HG03575 (cell line): Measurements from ENCODE around the gene PARL.
A peak's percentile ranks its signal among the peaks of the same experiment; 100 is the strongest.

Experiments used
- ATAC-seq: cut with Tn5 transposase; IDR thresholded peaks from one replicate; pipeline ENCODE4 v1.9.1; 2021; ENCODE audit not compliant: unreplicated experiment, insufficient number of reproducible peaks, low FRiP score; ENCODE audit errors: extremely low read depth

PARL gene

GRCh38 chr3:183884427-183885296 is at the start of gene PARL:
PARL (minus strand) TSS chr3:183884880; CDS start chr3:183884846, 34 bp downstream.
- peak; percentile 96 for ATAC-seq

- ATAC-seq: no peak
Measured at GRCh38 chr3:183933160-183933559, 48.5 kb upstream of the PARL start.

DNA sequence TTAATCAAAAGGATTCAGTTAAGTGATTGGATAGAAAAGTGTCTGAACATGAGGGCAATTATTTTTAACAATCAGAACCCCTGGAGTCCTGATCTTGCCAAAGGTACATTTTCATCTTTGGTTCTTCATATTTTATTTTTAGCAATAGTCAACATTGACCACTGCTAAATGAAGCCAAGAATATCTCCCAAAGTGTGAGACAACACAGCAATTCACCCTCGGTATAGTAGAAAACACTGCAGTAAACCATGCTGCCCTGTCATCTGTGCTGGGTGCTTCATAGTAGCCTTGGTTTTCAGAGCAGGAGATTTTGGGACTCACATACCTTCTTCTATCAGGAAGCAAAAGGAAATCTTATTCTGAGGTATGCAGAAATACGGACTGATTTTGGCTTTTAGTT is 47.2 kb upstream of the PARL start:
- ATAC-seq: no peak

- no peak for ATAC-seq
Measured at GRCh38 chr3:183930086-183930485, 45.4 kb upstream of the PARL start.

DNA sequence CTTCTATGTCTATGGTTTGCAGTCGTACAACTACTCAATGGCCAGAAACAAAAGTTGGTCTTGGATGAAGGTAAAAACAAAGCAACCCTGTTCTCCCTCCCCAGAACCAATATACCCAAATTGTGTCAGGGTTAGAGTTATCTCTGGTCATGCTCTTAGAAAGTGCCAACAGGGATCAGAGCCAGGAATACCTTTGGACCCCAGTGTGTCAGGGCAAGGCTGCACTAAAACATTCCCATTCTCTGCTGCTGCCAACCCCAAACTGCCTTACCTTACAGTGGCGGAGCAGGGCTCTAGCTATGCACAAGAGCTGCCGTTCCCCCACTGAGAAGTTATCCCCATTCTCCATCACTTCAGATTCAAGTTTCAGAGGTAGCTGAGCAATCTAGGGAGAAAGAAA is 42.4 kb upstream of the PARL start:
- no peak for ATAC-seq

DNA sequence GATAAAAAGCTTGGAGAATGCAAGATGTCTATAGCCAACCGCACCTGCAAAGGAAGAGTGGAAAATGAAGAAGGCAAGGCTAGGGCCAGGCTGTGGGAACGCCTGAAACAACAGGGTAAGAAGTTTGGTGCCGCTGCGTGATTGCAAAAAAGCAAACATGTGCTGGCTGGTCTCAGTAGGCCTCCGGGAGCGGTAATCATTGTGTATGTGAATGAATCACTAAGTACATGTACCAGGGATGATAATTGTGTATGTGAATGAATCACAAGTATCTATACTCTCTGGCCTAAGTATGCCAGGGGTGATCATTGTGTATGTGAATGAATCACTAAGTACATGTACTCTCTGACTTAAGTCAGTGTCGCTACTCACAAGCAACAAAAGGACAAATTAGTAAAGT is 40.3 kb upstream of the PARL start:
- ATAC-seq: no peak

DNA sequence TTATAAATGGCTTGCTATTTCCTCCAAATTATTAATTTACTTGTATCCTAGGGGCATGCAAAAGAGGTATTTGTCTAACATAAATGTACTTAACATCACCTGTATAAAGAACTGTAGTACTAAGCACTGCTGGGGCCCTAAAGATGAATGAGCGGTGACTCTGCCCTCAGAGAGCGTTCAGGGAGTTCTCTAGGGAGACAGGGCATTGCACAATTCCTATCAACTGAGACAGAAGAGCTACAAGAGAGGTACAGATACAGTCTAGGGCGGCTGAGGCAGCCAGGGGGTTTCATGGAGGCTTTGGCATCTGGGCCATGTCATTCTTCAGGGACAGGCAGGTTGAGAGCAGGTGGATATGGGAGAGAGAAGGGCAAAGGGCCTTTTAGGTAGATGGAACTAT is 39.9 kb upstream of the PARL start:
- no peak for ATAC-seq

- no peak for ATAC-seq
Measured at GRCh38 chr3:183922421-183922820, 37.7 kb upstream of the PARL start.

DNA sequence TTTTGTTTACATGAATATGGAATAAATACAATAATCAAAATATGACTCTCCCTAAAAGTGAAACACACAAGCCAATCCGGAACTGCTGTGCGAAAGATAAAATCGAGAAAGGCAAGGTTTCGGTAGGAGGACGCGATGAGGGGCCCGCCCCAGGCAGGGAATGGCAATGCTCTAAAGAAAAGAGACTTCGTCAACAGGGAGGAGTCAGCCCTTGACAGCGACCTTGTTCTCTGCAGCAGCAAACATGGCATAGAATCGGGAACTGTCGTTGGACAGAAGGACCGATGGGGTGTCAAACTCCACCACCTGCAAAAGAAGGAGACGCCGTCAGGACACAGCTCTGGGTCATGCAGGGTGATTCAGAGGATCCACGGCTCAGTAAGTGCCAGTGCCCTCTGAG is 36.4 kb upstream of the PARL start:
- ATAC-seq: no peak

DNA sequence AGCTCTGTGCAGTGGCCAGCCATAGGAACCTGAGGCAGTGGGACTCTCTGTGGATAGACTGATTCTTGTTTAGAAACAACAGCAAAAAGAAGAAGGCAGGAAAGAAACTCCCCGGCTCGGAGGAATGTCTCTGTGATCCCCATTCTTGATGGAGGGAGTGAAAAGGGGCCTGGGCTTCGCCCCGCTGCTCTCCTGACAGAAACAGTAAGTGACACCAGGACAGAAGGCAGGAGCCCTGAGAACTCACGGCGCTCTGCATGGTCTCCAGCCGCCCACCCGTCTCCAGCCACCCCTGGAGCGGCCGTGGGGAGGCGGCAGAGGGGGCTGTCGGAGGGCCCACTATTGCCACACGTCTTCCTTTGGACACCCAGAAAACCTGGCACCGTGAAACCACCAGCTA is 35.7 kb upstream of the PARL start:
- ATAC-seq: no peak

DNA sequence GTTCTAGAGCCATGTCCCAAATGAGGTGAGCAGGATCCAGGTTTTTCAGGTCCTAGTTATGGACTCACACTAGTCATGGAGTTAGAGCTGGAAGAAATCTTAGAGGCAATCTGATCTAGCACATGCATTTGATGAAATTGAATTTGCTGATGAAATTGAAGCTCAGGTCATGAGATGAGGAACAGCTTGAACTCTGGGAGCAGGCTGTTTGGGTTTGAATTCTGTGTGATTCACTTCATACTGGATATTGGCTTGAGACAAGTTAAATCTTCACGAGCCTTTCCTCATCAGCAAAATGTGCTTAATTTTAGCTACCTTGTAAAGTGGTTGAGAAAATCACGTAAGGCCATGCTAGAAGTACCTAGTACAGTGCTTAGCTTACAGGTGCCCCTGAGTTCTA is 33.5 kb upstream of the PARL start:
- ATAC-seq: no peak

- no peak for ATAC-seq
Measured at GRCh38 chr3:183917776-183918175, 33.1 kb upstream of the PARL start.

DNA sequence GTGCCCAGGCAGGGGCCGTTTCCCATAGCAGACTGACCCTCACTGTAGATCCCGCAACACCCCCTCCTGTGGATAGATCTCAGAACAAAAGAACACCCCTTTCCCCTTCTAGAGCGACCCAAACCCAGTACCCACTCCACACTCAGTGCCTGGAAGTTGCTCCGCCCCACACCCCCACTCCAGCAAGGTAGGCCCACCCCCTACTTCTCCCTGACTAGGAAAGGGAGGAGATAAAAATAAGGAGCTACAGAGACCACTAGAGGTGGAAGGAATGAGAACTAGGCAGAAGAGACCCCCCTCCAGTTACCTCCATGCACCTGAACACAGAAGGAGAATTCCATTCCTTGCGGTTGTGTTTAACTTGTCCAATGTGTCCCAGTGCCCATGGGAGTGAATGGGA is 30.2 kb upstream of the PARL start:
- no peak for ATAC-seq

DNA sequence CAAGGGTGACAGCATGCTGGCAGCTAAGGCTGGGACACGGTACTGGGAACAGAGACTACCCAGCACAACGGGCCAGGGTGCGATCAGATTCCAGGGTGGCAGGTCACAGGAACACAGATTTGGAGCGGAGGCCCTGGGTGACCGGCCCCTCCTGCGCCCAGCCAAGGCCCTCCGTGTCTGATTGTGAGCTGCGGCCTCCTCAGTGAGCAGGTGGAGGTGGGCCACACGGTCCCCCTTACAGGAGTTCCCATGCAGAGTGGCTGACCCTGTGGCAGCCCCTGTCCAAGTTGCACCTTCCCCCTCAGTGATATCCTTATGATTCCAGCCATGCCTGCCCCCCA is 28.9 kb upstream of the PARL start:
- no peak for ATAC-seq

GRCh38 chr3:183912895-183913579 is 28.4 kb upstream of the PARL start:
- no peak for ATAC-seq

GRCh38 chr3:183911763-183912506 is 27.3 kb upstream of the PARL start:
- ATAC-seq: no peak

DNA sequence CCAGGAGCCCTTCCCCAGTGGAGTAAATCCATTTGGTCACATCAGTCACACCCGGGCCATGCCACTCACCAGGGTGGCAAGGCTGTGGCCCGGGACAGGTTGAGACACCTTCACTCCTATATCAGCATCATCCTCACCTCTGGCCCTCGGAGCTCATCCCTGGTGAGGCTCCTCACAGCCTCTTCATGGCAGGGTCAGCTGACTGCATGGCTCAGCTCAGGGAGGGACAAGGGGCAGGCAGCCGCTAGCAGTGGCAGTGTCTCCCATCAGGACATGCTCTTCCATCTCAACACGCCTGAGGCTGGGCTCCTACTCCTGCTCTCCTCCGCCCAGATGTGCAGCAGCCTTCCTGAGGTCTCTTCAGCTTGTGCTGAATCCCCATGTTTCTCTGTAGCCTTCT is 26.4 kb upstream of the PARL start:
- no peak for ATAC-seq

- no peak for ATAC-seq
Measured at GRCh38 chr3:183909030-183909600, 24.4 kb upstream of the PARL start.

GRCh38 chr3:183907911-183908331 is 23.2 kb upstream of the PARL start:
- no peak for ATAC-seq

- ATAC-seq: no peak
Measured at GRCh38 chr3:183907176-183907575, 22.5 kb upstream of the PARL start.
